NCI-H2227 (cell line): ENCODE data around the gene CCDC3.

Experiments used
- DNase-seq: peaks from one replicate; lab custom pipeline; 2025; ENCODE audit not compliant: unreplicated experiment; lab: John Stamatoyannopoulos, UW

Gene CCDC3

DNA sequence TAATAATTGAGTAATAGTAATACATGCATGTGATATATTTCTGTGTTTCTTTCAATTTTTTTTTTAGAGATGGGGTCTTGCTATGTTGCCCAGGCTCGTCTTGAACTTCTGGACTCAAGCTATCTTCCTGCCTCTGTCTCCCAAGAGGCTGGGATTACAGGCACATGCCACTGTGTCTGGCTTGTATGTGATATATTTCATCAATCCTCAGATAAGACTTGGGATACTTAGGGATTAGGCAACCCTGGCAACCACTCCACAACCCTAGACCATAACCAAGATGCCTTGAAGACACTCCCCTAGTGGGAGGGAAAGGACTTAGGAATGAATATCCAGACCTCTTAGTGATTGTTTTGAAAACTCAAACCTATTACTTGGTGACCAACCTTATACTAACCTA lies 154.8 kb downstream of the CCDC3 start:
- DNase-seq, result no peak
